ENCODE data around the gene ADCY3. TPM values are rescaled to one million over a fixed set of nuclear protein-coding genes. Genes with fewer than 3 reads are reported as not detected.

The ADCY3 gene
- total and polyA plus RNA-seq, 2 of the 13 experiments (the other 11 are each of a cell fraction or from before 2014, with no cell fraction given) = 0.11 to 0.61 TPM

- TF ChIP-seq REST (IDR thresholded peaks at IDR 0.05; ENCODE audit: borderline replicate concordance in 1 of 2, low read depth in 1 of 2, low read length in 2 of 2) = no peak
- no peak for TF ChIP-seq KDM2A (CRISPR knock-in tag; IDR thresholded peaks at IDR 0.05; ENCODE audit: borderline replicate concordance, low read depth)
- TF ChIP-seq ZNF572 (CRISPR knock-in tag; IDR thresholded peaks at IDR 0.05) = no peak
- no peak for TF ChIP-seq KMT2B (CRISPR knock-in tag; IDR thresholded peaks at IDR 0.05)
- no peak for TF ChIP-seq ZNF331 (CRISPR knock-in tag; IDR thresholded peaks at IDR 0.05)
- TF ChIP-seq NFE2L1 (CRISPR knock-in tag; IDR thresholded peaks at IDR 0.05; ENCODE audit: borderline replicate concordance) = no peak
- TF ChIP-seq ZNF703 (CRISPR knock-in tag; IDR thresholded peaks at IDR 0.05; ENCODE audit: borderline replicate concordance) = no peak
- 0 out of 2 replicates have a peak, but pooled peaks have one; percentile 43 for TF ChIP-seq ZNF605 (CRISPR knock-in tag; IDR thresholded peaks at IDR 0.05)
- TF ChIP-seq ADNP (CRISPR knock-in tag; IDR thresholded peaks at IDR 0.05) = no peak
- no peak for TF ChIP-seq ZNF597 (CRISPR knock-in tag; IDR thresholded peaks at IDR 0.05)
- TF ChIP-seq ZNF264 (CRISPR knock-in tag; IDR thresholded peaks at IDR 0.05) = no peak
- no peak for TF ChIP-seq ZNF501 (CRISPR knock-in tag; IDR thresholded peaks at IDR 0.05)
- no peak for TF ChIP-seq BRCA1 (CRISPR knock-in tag; IDR thresholded peaks at IDR 0.05)
- peak; percentile 30 for TF ChIP-seq XRCC5 (optimal IDR thresholded peaks at IDR 0.05; ENCODE audit: low read length)
Observed at GRCh38 chr2:24824966-24825882, 94.8 kb downstream of the ADCY3 start (continued).

All from HepG2 (cell line).